WTC11 (cell line): Measurements from ENCODE around the gene HSD17B12. TPM values are rescaled to one million over a fixed set of nuclear protein-coding genes. Genes with fewer than 3 reads are reported as not detected.
A peak's percentile ranks its signal among the peaks of the same experiment; 100 is the strongest.

Experiments
- ATAC-seq: fragments of 200-7000 bp; cut with Tn5 transposase; 2 replicates; pipeline ENCODE4 v1.10.0; 2021; ENCODE audit warnings: mild to moderate bottlenecking, moderate library complexity
- CTCF ChIA-PET: fragments of 300-600 bp; sonication (Branson Sonifier 250); formaldehyde crosslinking; loops from one replicate; lab custom pipeline; 2021; ENCODE audit warnings: antibody characterized with exemption; lab: Charles Lee
- POLR2A ChIA-PET: fragments of 350-600 bp; sonication (Branson Sonifier 250); formaldehyde crosslinking; loops from one replicate; lab custom pipeline; 2021; ENCODE audit warnings: antibody characterized with exemption; lab: Charles Lee
- DNase-seq: peaks from one replicate; pipeline ENCODE4 v3.0.0; 2021; ENCODE audit warnings: low spot score
- H3K27ac Mint-ChIP-seq: 2 replicates; pipeline ENCODE4 v1.8.0; 2021; ENCODE audit warnings: mixed read lengths
- H3K27me3 Mint-ChIP-seq: 2 replicates; pipeline ENCODE4 v1.8.0; 2021; ENCODE audit warnings: low read depth, mild to moderate bottlenecking, moderate library complexity, mixed read lengths
- H3K36me3 Mint-ChIP-seq: 2 replicates; pipeline ENCODE4 v1.8.0; 2021; ENCODE audit warnings: mixed read lengths
- H3K4me1 Mint-ChIP-seq: 2 replicates; pipeline ENCODE4 v1.8.0; 2022; ENCODE audit warnings: mixed read lengths
- H3K4me3 Mint-ChIP-seq: 2 replicates; pipeline ENCODE4 v1.8.0; 2021; ENCODE audit warnings: mild to moderate bottlenecking, moderate library complexity, mixed read lengths
- H3K9me3 Mint-ChIP-seq: 2 replicates; pipeline ENCODE4 v1.8.0; 2021; ENCODE audit warnings: mixed read lengths
- CREM ChIP-seq: sonication (generic); formaldehyde crosslinking; IDR thresholded peaks from 2 replicates; pipeline ENCODE4 v1.8.1; 2022; ENCODE audit warnings: mild to moderate bottlenecking, missing genetic modification reagents, moderate library complexity
- FOXJ3 ChIP-seq: sonication (generic); formaldehyde crosslinking; IDR thresholded peaks from 2 replicates; pipeline ENCODE4 v1.9.0; 2021; ENCODE audit warnings: missing genetic modification reagents, mild to moderate bottlenecking, borderline replicate concordance
- FOXK1 ChIP-seq: sonication (generic); formaldehyde crosslinking; IDR thresholded peaks from 2 replicates; pipeline ENCODE4 v1.8.0; 2022; ENCODE audit warnings: mild to moderate bottlenecking, moderate library complexity, missing genetic modification reagents
- GRHL2 ChIP-seq: fragments of 250-450 bp; sonication (Bioruptor Pico); IDR thresholded peaks from 2 replicates; pipeline ENCODE4 v1.8.0; 2022; ENCODE audit warnings: mild to moderate bottlenecking, moderate library complexity; ENCODE audit not compliant: insufficient replicate concordance, severe bottlenecking
- GTF2I ChIP-seq: fragments of 250-450 bp; sonication (Bioruptor Pico); conservative IDR thresholded peaks from 2 replicates; pipeline ENCODE4 v1.4.0; 2021; ENCODE audit warnings: mild to moderate bottlenecking
- IRF2 ChIP-seq: sonication (generic); formaldehyde crosslinking; IDR thresholded peaks from 2 replicates; pipeline ENCODE4 v1.8.0; 2022; ENCODE audit warnings: low read depth, missing genetic modification reagents, borderline replicate concordance
- KAT7 ChIP-seq: sonication (generic); formaldehyde crosslinking; IDR thresholded peaks from 2 replicates; pipeline ENCODE4 v1.8.1; 2023; ENCODE audit warnings: missing genetic modification reagents, mild to moderate bottlenecking, borderline replicate concordance
- OVOL2 ChIP-seq: fragments of 250-450 bp; sonication (Bioruptor Pico); IDR thresholded peaks from 2 replicates; pipeline ENCODE4 v1.9.0; 2021; ENCODE audit warnings: mild to moderate bottlenecking, borderline replicate concordance
- TCF7 ChIP-seq: sonication (generic); formaldehyde crosslinking; IDR thresholded peaks from 2 replicates; pipeline ENCODE4 v1.8.0; 2022; ENCODE audit warnings: mild to moderate bottlenecking, low read depth, missing genetic modification reagents, moderate library complexity
- TEAD1 ChIP-seq: sonication (generic); formaldehyde crosslinking; IDR thresholded peaks from 2 replicates; pipeline ENCODE4 v1.8.0; 2022; ENCODE audit warnings: mild to moderate bottlenecking, missing genetic modification reagents
- TP53 ChIP-seq: sonication (generic); formaldehyde crosslinking; IDR thresholded peaks from 2 replicates; pipeline ENCODE4 v1.8.1; 2023; ENCODE audit warnings: mild to moderate bottlenecking, missing genetic modification reagents
- ZBTB21 ChIP-seq: sonication (generic); formaldehyde crosslinking; IDR thresholded peaks from 2 replicates; pipeline ENCODE4 v1.8.1; 2023; ENCODE audit warnings: mild to moderate bottlenecking, missing genetic modification reagents, borderline replicate concordance
- ZNF138 ChIP-seq: sonication (generic); formaldehyde crosslinking; conservative IDR thresholded peaks from 2 replicates; pipeline ENCODE4 v1.8.1; 2022; ENCODE audit warnings: mild to moderate bottlenecking, moderate library complexity, missing genetic modification reagents
- ZNF219 ChIP-seq: sonication (generic); formaldehyde crosslinking; IDR thresholded peaks from 2 replicates; pipeline ENCODE4 v1.8.0; 2023; ENCODE audit warnings: missing genetic modification reagents, mild to moderate bottlenecking, borderline replicate concordance
- ZNF317 ChIP-seq: sonication (generic); formaldehyde crosslinking; IDR thresholded peaks from 2 replicates; pipeline ENCODE4 v1.8.1; 2023; ENCODE audit warnings: low read depth, mild to moderate bottlenecking, moderate library complexity, missing genetic modification reagents, borderline replicate concordance
- ZNF671 ChIP-seq: fragments of 250-450 bp; sonication (Bioruptor Pico); IDR thresholded peaks from 2 replicates; pipeline ENCODE4 v1.8.0; 2021; ENCODE audit warnings: mild to moderate bottlenecking
- total RNA-seq: library from RNA; stranded (reverse); gene quantifications from 3 replicates; pipeline ENCODE4 v1.2.3, GENCODE V29; 2021
- TF ChIP-seq, protein P1 (sequence below): sonication (generic); formaldehyde crosslinking; IDR thresholded peaks from 2 replicates; pipeline ENCODE4 v1.8.1; 2023; ENCODE audit warnings: mild to moderate bottlenecking, missing genetic modification reagents, borderline replicate concordance
- TF ChIP-seq, protein P2 (sequence below): fragments of 250-450 bp; sonication (Bioruptor Pico); IDR thresholded peaks from 2 replicates; pipeline ENCODE4 v2.1.2; 2022; ENCODE audit warnings: mild to moderate bottlenecking, moderate library complexity
- TF ChIP-seq, protein P3 (sequence below): fragments of 250-450 bp; sonication (Bioruptor Pico); IDR thresholded peaks from 2 replicates; pipeline ENCODE4 v1.9.0; 2021; ENCODE audit warnings: moderate library complexity, mild to moderate bottlenecking, inconsistent platforms, borderline replicate concordance
- TF ChIP-seq, protein P4 (sequence below): fragments of 250-450 bp; sonication (Bioruptor Pico); conservative IDR thresholded peaks from 2 replicates; pipeline ENCODE4 v1.9.0; 2021; ENCODE audit warnings: mild to moderate bottlenecking

Gene HSD17B12
- total RNA-seq, 1 experiment from 2014 or later, result 149 TPM

DNA sequence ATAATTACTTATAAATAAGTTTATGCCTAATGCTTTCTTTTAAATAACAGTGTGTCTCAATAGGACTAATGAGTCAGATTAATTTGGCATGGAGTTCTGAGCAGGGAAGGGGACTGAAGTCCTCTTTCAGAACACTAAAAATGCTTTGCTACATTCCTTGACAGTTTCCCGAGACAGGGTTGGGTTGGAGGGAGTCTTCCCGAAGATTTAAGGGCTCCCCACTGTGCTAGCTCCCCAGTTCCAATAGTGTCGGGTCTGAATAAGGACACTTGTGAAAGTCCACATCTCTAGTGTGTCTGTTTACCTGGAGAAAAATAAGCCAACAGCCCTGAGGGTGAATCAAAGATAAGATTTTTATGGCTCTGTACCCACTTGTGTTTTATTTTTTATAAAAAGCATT, 41.8 kb upstream of the HSD17B12 start:
- TF ChIP-seq TEAD1 (CRISPR knock-in tag) (no peak), KAT7 (no peak), CREM (CRISPR knock-in tag) (no peak), FOXJ3 (no peak), OVOL2 (no peak), TCF7 (no peak), GTF2I (CRISPR knock-in tag) (no peak), IRF2 (CRISPR knock-in tag) (no peak), ZNF219 (CRISPR knock-in tag) (no peak), ZNF138 (no peak), ZNF317 (no peak)
- TF ChIP-seq, protein P1, sequence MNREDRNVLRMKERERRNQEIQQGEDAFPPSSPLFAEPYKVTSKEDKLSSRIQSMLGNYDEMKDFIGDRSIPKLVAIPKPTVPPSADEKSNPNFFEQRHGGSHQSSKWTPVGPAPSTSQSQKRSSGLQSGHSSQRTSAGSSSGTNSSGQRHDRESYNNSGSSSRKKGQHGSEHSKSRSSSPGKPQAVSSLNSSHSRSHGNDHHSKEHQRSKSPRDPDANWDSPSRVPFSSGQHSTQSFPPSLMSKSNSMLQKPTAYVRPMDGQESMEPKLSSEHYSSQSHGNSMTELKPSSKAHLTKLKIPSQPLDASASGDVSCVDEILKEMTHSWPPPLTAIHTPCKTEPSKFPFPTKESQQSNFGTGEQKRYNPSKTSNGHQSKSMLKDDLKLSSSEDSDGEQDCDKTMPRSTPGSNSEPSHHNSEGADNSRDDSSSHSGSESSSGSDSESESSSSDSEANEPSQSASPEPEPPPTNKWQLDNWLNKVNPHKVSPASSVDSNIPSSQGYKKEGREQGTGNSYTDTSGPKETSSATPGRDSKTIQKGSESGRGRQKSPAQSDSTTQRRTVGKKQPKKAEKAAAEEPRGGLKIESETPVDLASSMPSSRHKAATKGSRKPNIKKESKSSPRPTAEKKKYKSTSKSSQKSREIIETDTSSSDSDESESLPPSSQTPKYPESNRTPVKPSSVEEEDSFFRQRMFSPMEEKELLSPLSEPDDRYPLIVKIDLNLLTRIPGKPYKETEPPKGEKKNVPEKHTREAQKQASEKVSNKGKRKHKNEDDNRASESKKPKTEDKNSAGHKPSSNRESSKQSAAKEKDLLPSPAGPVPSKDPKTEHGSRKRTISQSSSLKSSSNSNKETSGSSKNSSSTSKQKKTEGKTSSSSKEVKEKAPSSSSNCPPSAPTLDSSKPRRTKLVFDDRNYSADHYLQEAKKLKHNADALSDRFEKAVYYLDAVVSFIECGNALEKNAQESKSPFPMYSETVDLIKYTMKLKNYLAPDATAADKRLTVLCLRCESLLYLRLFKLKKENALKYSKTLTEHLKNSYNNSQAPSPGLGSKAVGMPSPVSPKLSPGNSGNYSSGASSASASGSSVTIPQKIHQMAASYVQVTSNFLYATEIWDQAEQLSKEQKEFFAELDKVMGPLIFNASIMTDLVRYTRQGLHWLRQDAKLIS (CRISPR knock-in tag), result no peak
- TF ChIP-seq, protein P2, sequence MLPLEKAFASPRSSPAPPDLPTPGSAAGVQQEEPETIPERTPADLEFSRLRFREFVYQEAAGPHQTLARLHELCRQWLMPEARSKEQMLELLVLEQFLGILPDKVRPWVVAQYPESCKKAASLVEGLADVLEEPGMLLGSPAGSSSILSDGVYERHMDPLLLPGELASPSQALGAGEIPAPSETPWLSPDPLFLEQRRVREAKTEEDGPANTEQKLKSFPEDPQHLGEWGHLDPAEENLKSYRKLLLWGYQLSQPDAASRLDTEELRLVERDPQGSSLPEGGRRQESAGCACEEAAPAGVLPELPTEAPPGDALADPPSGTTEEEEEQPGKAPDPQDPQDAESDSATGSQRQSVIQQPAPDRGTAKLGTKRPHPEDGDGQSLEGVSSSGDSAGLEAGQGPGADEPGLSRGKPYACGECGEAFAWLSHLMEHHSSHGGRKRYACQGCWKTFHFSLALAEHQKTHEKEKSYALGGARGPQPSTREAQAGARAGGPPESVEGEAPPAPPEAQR (CRISPR knock-in tag), result no peak
- ATAC-seq (peak; percentile 61), DNase-seq (no peak)
- Mint-ChIP-seq H3K36me3 (no peaks in the 10 kb centered on the region), H3K27me3 (peaks cover 38% of the 10 kb centered on the region), H3K4me3 (no peak overlapping the region), H3K27ac (no peak overlapping the region), H3K9me3 (no peaks in the 10 kb centered on the region), H3K4me1 (peaks cover 15% of the 10 kb centered on the region)
- CTCF ChIA-PET, result interaction anchor here (1.0 to 1.1 kb wide), 2 partner anchors 10 to 62 kb away, joined by 3 read pairs; no protein-coding TSS in a partner anchor
- POLR2A ChIA-PET, result no interaction called here

DNA sequence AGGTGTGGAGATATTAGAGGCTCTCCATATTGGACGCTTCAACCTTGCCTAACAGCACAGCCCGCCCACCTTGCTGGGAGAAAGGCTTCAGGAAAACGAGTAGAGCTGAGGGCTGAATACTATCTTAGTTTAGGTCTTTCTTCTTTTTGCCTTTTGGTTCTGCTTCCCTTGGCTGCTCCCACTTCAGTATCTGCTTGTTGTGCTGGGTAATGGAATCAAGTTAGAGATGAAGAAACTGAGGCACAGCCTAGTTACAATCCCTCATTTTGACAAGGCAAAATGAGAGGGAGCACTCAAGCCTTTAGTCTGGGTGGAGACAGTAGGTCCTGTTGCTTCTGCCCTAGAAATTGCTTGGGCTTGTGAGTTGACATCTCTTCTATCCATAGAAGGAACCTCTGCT, 41.3 kb upstream of the HSD17B12 start:
- Mint-ChIP-seq H3K36me3 (no peaks in the 10 kb centered on the region), H3K4me1 (peaks cover 15% of the 10 kb centered on the region), H3K4me3 (no peak overlapping the region), H3K27ac (no peak overlapping the region), H3K9me3 (no peaks in the 10 kb centered on the region), H3K27me3 (peaks cover 36% of the 10 kb centered on the region)
- ChIA-PET POLR2A (interaction anchor here (0.8 kb wide), 1 partner anchor 60 kb away, joined by 3 read pairs; no protein-coding TSS in a partner anchor), CTCF (interaction anchor here (1.0 to 1.1 kb wide), 2 partner anchors 11 to 63 kb away, joined by 3 read pairs; no protein-coding TSS in a partner anchor)
- TF ChIP-seq KAT7 (no peak), GRHL2 (CRISPR knock-in tag) (no peak), GTF2I (CRISPR knock-in tag) (no peak)
- TF ChIP-seq, protein P2 (CRISPR knock-in tag), result no peak
- ATAC-seq (no peak), DNase-seq (no peak)

DNA sequence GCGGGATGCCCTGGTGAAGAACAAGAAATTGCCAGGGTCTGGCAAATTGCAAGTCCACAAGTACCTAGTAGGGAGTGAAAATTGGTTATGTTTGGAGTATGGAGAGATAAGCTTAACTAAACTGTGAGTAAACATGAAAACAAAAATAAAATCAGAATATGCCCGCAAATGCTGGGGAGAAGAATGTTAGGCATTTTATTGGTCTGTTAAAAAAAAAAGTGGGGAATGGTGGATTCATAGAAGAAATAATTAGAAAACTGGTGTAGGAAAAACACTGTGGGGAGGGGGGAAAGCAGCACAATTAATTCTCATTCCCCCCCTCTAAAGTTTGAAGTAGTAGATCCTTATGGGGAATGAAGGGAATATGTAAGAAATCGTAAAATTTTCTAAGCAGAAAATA, 40.6 kb upstream of the HSD17B12 start:
- ATAC-seq (no peak), DNase-seq (no peak)
- ChIA-PET CTCF (no interaction called here), POLR2A (interaction anchor here (0.8 kb wide), 1 partner anchor 61 kb away, joined by 3 read pairs; no protein-coding TSS in a partner anchor)
- no peaks in the 10 kb centered on the region for H3K36me3 Mint-ChIP-seq
- H3K27ac Mint-ChIP-seq, result no peak overlapping the region
- H3K4me3 Mint-ChIP-seq, result no peak overlapping the region
- H3K27me3 Mint-ChIP-seq, result peaks cover 29% of the 10 kb centered on the region
- H3K4me1 Mint-ChIP-seq, result peaks cover 20% of the 10 kb centered on the region
- no peaks in the 10 kb centered on the region for H3K9me3 Mint-ChIP-seq
- TF ChIP-seq, protein P3, sequence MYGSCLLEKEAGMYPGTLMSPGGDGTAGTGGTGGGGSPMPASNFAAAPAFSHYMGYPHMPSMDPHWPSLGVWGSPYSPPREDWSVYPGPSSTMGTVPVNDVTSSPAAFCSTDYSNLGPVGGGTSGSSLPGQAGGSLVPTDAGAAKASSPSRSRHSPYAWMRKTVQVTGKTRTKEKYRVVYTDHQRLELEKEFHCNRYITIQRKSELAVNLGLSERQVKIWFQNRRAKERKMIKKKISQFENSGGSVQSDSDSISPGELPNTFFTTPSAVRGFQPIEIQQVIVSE (CRISPR knock-in tag), result no peak
- TF ChIP-seq, protein P4, sequence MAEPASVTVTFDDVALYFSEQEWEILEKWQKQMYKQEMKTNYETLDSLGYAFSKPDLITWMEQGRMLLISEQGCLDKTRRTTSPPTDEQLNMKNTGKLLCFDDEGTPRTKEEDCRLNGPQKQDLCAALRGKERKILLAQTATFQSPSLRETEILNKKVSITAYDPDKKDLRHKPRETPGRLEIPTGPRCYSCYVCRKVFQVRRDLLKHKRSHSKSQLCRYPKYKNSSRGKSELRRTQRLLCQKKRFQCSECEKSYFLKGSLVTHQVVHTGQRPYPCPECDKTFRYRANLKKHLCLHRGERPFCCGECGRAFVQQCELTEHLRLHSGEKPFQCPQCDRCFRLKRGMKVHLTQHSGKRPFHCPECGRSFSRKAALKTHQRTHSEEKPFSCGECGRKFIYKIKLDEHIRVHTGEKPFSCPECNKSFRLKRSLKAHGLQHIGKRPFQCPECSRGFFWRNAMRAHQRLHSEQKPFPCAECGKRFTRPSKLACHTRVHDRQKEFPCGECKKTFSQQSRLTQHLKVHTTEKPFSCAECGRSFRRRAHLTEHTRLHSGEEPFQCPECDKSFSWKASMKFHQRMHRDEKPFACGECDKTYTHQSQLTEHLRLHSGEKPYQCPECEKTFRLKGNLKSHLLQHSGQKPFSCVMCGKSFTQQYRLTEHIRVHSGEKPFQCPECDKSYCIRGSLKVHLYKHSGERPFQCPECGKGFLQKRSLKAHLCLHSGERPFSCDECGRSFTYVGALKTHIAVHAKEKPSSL, result no peak
- TF ChIP-seq TP53 (CRISPR knock-in tag) (no peak), ZNF671 (no peak), FOXK1 (CRISPR knock-in tag) (no peak), ZBTB21 (no peak)
